Measurements from ENCODE around the gene USP6.
"Not testable (repeated sequence)": the region's sequence is repeated elsewhere in the genome, so short reads cannot be mapped to it uniquely, and the experiment has no call there.

Gene USP6

DNA sequence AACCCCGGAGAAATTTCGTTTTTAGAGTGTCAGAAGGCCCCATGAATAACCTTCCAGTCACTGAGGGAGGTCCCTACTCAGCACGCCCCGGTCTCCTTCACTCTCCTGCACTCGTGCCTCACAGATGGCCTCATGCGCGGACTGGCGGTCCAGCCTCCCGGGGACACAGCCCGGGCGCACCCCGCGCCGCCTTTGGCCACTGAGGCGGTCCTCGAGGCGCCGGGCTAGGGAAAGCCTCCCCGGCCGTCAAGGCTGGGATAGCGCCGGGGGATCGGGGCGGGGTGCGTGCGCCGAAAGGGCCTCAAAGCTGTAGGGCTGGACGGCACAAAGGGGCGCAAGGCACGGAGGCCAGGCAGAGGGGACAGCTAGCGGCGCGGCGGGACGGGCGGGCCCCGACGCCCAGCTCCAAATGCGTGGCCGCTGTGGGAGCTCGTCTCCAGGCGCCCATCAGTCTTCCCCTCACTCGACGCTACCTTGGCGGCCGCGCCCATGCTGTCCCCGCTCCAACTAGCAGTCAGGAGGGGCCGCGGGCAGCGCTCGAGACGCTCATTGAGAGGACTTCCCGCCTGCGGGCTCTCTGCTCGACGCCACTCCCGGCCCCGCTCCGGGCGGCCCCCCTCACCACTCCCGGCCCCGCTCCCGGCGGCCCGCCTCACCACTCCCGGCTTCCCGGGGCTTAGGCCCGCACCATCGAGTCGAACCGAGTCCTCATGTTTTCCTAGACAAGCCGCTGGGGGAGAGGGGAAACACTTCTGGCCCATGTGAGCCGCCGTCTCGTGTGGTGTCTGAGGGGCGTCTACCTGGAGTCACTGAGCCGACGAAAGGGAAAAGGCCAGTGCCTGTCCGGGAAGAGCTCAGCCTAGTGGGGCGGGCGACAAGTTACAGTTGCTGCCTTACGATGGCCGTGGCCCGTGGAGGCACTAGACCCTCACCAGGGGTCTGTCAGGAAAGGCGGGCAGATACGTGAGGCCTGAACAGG lies at the start of gene USP6:
USP6 (plus strand) TSS at position 360 of the 979 bp plus-strand sequence. CDS start 14,336 bp downstream, outside the sequence.
- no peak within 1 kb of the TSS for H3K4me3 ChIP-seq (ENCODE audit: low read depth, low read length)
- no peak for TF ChIP-seq CTCF (conservative IDR thresholded peaks at IDR 0.05; ENCODE audit: low read depth, low read length)

GRCh38 chr17:5068236-5068635 lies 47.6 kb upstream of the USP6 start:
- DNase-seq (ENCODE audit: low read depth): no peak
- no peak for TF ChIP-seq CTCF (conservative IDR thresholded peaks at IDR 0.05; ENCODE audit: low read depth, low read length)
- no peak overlapping the region for H3K4me3 ChIP-seq (ENCODE audit: low read depth, low read length)

More for the DNA sequence above, at the start of gene USP6:
- DNase-seq (ENCODE audit: low read depth): no peak

DNA sequence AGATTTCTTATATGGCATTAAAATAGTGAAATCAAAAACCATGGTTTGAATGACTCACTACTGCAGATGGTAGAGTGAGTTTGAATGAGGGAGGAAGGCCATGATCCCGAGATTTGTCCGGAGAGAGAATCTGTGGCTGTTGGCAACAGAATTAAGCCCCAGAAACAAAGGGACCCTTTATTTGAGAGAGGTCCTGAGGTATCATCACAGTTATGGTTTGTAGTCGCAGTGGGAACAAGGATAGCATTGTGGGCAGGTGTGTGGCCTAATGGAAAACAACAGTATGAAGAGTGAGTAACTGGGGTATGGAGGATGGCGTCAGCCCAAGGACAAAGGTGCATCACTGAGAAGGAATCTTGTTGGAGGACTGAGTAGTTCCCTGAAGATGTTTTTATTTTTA lies 46.1 kb upstream of the USP6 start:
- DNase-seq (ENCODE audit: low read depth): no peak
- no peak overlapping the region for H3K4me3 ChIP-seq (ENCODE audit: low read depth, low read length)
- no peak for TF ChIP-seq CTCF (conservative IDR thresholded peaks at IDR 0.05; ENCODE audit: low read depth, low read length)

DNA sequence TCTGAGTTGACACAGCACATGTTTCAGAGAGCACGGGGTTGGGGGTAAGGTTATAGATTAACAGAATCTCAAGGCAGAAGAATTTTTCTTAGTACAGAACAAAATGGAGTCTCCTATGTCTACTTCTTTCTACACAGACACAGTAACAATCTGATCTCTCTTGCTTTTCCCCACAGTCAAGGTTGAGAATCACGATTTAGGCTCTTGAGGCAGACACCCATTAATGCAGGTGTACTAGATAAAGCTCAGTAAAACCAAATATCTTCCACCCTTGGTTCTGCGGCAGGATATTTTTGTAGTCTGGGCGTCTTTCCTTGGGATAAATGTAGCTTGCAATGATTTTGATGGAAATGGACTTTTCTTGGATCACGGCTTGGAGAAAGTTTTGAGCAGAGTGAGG lies 40.4 kb upstream of the USP6 start:
- not testable (repeated sequence) for DNase-seq (ENCODE audit: low read depth)

GRCh38 chr17:5077275-5077674 lies 38.6 kb upstream of the USP6 start:
- DNase-seq (ENCODE audit: low read depth); H3K4me3 ChIP-seq (ENCODE audit: low read depth, low read length): not testable (repeated sequence)

More for the DNA sequence above, 40.4 kb upstream of the USP6 start:
- H3K4me3 ChIP-seq (ENCODE audit: low read depth, low read length): not testable (repeated sequence)

DNA sequence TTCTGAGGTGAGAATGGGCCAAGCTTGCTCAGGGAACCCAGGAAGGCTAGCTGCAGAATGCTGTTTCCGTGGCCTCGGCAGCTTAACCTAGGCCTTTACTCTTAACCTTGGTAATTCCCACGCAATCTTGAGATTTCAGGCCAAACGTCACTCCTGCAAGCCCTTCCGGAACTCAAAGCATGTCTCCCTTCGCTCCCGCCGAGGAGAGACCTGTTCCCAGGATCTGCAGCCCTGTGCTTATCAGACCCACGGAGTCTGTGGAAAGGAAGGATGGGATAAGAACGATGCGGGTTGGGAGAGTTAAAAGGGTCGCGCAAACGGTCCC lies 38.1 kb upstream of the USP6 start:
- no peak for DNase-seq (ENCODE audit: low read depth)
- no peak for TF ChIP-seq CTCF (conservative IDR thresholded peaks at IDR 0.05; ENCODE audit: low read depth, low read length)
- H3K4me3 ChIP-seq (ENCODE audit: low read depth, low read length): peak overlapping the region; percentile 72

- TF ChIP-seq CTCF (conservative IDR thresholded peaks at IDR 0.05; ENCODE audit: low read depth, low read length): no peak
- peak within 1 kb of the TSS; percentile 72 for H3K4me3 ChIP-seq (ENCODE audit: low read depth, low read length)
- DNase-seq (ENCODE audit: low read depth): peak; percentile 81
Measured at GRCh38 chr17:5078106-5079028, 37.5 kb upstream of the USP6 start, which contains the start of gene ZFP3. TSS of gene ZFP3 (plus strand) at chr17:5078467. CDS start at chr17:5091505, 13,038 bp downstream.

Data from choroid plexus epithelial cell (primary cell).